Prostate gland (tissue), 2 donors: Measurements from ENCODE around the gene ANKS4B. TPM values are rescaled to one million over a fixed set of nuclear protein-coding genes. Genes with fewer than 3 reads are reported as not detected.
"Not testable (repeated sequence)": the region's sequence is repeated elsewhere in the genome, so short reads cannot be mapped to it uniquely, and the experiment has no call there.

Experiments
- DNase-seq: peaks from one replicate; pipeline ENCODE4 v3.0.0-alpha.2; 2019; ENCODE audit warnings: low spot score
- H3K27ac ChIP-seq, 2 donors: fragments of 200-600 bp; sonication (generic); 2 replicates each; pipeline ENCODE4 v1.5.1; 2017 to 2019
- H3K27me3 ChIP-seq: fragments of 200-600 bp; sonication (generic); replicated peaks from 2 replicates; pipeline ENCODE4 v1.5.1; 2019; ENCODE audit not compliant: insufficient read depth
- H3K36me3 ChIP-seq, 2 donors: fragments of 200-600 bp; sonication (generic); 1 replicate in 1 of 2; 2 replicates in 1 of 2; pipeline versions ENCODE4 v1.5.1 to v1.8.1; 2017 to 2019
- H3K4me1 ChIP-seq: fragments of 200-600 bp; sonication (generic); replicated peaks from 2 replicates; pipeline ENCODE4 v1.5.1; 2019
- H3K4me3 ChIP-seq, 2 donors: fragments of 200-600 bp; sonication (generic); 2 replicates each; pipeline ENCODE4 v1.5.1; 2017 to 2019
- H3K9me3 ChIP-seq: fragments of 200-600 bp; sonication (generic); 2 replicates; pipeline ENCODE4 v1.5.1; 2017
- CTCF ChIP-seq, 4 experiments: fragments of 200-600 bp in 2 of 4; fragments of 450-650 bp in 2 of 4; sonication (generic) in 2 of 4; IDR thresholded peaks; 1 replicate in 3 of 4; 2 replicates in 1 of 4; pipeline ENCODE4 v1.5.1; 2016 to 2019; ENCODE audit warnings: antibody characterized with exemption in 4 of 4, mild to moderate bottlenecking in 2 of 4, moderate library complexity in 2 of 4
- POLR2A ChIP-seq: fragments of 450-650 bp; IDR thresholded peaks from one replicate; pipeline ENCODE4 v1.6.1; 2016; ENCODE audit warnings: antibody characterized with exemption, mild to moderate bottlenecking
- POLR2AphosphoS5 ChIP-seq: sonication (generic); formaldehyde crosslinking; IDR thresholded peaks from one replicate; pipeline ENCODE4 v1.6.1; 2017; ENCODE audit warnings: antibody characterized with exemption
- WGBS: methylation state at CpG from one replicate; pipeline ENCODE4 v1.1.5; 2018; 5-methylcytosine and 5-hydroxymethylcytosine counted together
- intact Hi-C: fragments of 100-400 bp; cut with DNase I; formaldehyde crosslinking; loops from one replicate; pipeline ENCODE4 v1.14.2; 2022
- total RNA-seq, 2 donors: library from RNA; depleted of rRNA; stranded (reverse); fragments of >200 nt; gene quantifications; one replicate each; pipeline ENCODE4 v1.1.0, GENCODE V29; 2016

ANKS4B gene
- total RNA-seq, 2 donors from 2014 or later, result not detected

- intact Hi-C loops, result no loop called here
- no peak for TF ChIP-seq POLR2AphosphoS5
- no peak for TF ChIP-seq CTCF (IDR thresholded peaks at IDR 0.05)
- no peak for TF ChIP-seq POLR2A
- no peak overlapping the region for H3K4me3 ChIP-seq
- H3K27ac ChIP-seq, result peak overlapping the region; percentile 80 to 81
- no peaks in the 10 kb centered on the region for H3K36me3 ChIP-seq
- 85% methylated on average over 9 of the region's 9 CpGs for WGBS
- DNase-seq, result no peak
- H3K27me3 ChIP-seq, result no peaks in the 10 kb centered on the region
- H3K4me1 ChIP-seq, result peaks cover 7% of the 10 kb centered on the region
- no peaks in the 10 kb centered on the region for H3K9me3 ChIP-seq
These were observed 31.8 kb downstream of the ANKS4B start for GRCh38 chr16:21265104-21265837.

GRCh38 chr16:21267298-21267697 lies 33.8 kb downstream of the ANKS4B start:
- H3K27ac ChIP-seq, result no peak overlapping the region
- WGBS, result 92% methylated on average over 4 of the region's 4 CpGs
- no peak overlapping the region for H3K4me3 ChIP-seq
- H3K9me3 ChIP-seq, result no peaks in the 10 kb centered on the region
- no peaks in the 10 kb centered on the region for H3K27me3 ChIP-seq
- no peaks in the 10 kb centered on the region for H3K36me3 ChIP-seq
- TF ChIP-seq POLR2A (no peak), CTCF (IDR thresholded peaks at IDR 0.05) (no peak), POLR2AphosphoS5 (no peak)
- H3K4me1 ChIP-seq, result peaks cover 7% of the 10 kb centered on the region
- no peak for DNase-seq
- intact Hi-C loops, result no loop called here

- no peaks in the 10 kb centered on the region for H3K9me3 ChIP-seq
- H3K27ac ChIP-seq, result no peak overlapping the region
- TF ChIP-seq CTCF (IDR thresholded peaks at IDR 0.05) (no peak), POLR2AphosphoS5 (no peak), POLR2A (no peak)
- no peaks in the 10 kb centered on the region for H3K27me3 ChIP-seq
- DNase-seq, result no peak
- H3K4me1 ChIP-seq, result peaks cover 7% of the 10 kb centered on the region
- WGBS, result 88% methylated on average over 9 of the region's 9 CpGs
- intact Hi-C loops, result no loop called here
- H3K36me3 ChIP-seq, result no peaks in the 10 kb centered on the region
- H3K4me3 ChIP-seq, result no peak overlapping the region
These were observed 34.7 kb downstream of the ANKS4B start for GRCh38 chr16:21268236-21268635.

GRCh38 chr16:21272253-21272652 lies 38.8 kb downstream of the ANKS4B start:
- Histone ChIP-seq H3K27ac (no peak overlapping the region), H3K4me3 (no peak overlapping the region), H3K36me3 (no peaks in the 10 kb centered on the region), H3K9me3 (no peaks in the 10 kb centered on the region), H3K27me3 (no peaks in the 10 kb centered on the region), H3K4me1 (no peaks in the 10 kb centered on the region)
- intact Hi-C loops, result no loop called here
- 89% methylated on average over 2 of the region's 2 CpGs for WGBS
- no peak for DNase-seq
- TF ChIP-seq POLR2AphosphoS5 (no peak), CTCF (IDR thresholded peaks at IDR 0.05) (no peak), POLR2A (no peak)

- H3K27ac ChIP-seq, H3K36me3 ChIP-seq, H3K4me1 ChIP-seq, H3K9me3 ChIP-seq, intact Hi-C loops, H3K4me3 ChIP-seq, H3K27me3 ChIP-seq, DNase-seq: not testable (repeated sequence)
- WGBS, result 92% methylated on average over 3 of the region's 3 CpGs
These were observed 39.3 kb downstream of the ANKS4B start for GRCh38 chr16:21272763-21273162.
